ENCODE measurements around the gene ARID1B.

DNA sequence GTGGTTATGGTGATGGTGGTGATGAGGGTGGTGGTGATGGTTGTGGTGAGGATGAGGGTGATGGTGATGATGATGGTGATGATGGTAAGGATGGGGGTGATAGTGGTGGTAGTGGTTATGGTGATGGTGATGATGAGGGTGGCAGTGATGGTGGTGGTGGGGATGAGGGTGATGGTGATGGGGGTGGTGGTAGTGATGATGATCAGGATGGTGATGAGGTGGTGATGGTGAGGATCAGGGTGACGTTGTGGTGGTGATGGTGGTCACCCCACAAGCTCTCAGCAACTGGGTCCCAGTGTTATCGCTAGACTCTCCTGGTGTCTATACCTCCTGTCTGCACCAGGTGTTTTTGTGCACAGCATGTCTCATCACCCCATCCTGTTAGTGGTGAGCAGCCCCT lies 461.2 kb downstream of the ARID1B start:
- TF ChIP-seq, protein P1, sequence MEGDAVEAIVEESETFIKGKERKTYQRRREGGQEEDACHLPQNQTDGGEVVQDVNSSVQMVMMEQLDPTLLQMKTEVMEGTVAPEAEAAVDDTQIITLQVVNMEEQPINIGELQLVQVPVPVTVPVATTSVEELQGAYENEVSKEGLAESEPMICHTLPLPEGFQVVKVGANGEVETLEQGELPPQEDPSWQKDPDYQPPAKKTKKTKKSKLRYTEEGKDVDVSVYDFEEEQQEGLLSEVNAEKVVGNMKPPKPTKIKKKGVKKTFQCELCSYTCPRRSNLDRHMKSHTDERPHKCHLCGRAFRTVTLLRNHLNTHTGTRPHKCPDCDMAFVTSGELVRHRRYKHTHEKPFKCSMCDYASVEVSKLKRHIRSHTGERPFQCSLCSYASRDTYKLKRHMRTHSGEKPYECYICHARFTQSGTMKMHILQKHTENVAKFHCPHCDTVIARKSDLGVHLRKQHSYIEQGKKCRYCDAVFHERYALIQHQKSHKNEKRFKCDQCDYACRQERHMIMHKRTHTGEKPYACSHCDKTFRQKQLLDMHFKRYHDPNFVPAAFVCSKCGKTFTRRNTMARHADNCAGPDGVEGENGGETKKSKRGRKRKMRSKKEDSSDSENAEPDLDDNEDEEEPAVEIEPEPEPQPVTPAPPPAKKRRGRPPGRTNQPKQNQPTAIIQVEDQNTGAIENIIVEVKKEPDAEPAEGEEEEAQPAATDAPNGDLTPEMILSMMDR (IDR thresholded peaks at IDR 0.05; ENCODE audit: insufficient read depth, low read depth, low read length): no peak
- no peak for TF ChIP-seq EZH2 (IDR thresholded peaks at IDR 0.05; ENCODE audit: insufficient read depth, low read length)

All from astrocyte (in vitro differentiated cells and primary cell).